Endothelial cell of umbilical vein (primary cell): ENCODE measurements around the gene ZNF652. TPM values are rescaled to one million over a fixed set of nuclear protein-coding genes. Genes with fewer than 3 reads are reported as not detected.

Experiments used
- BruUV-seq: library from RNA; stranded (reverse); fragments of 400-500 nt; replicated peaks from 2 replicates; lab custom pipeline; 2021; lab: Mats Ljungman, UMichigan
- CTCF ChIA-PET: fragments of 300-600, 350-600 bp; sonication (Branson Sonifier 250); formaldehyde crosslinking; loops from one replicate; lab custom pipeline; 2021; ENCODE audit warnings: antibody characterized with exemption, inconsistent platforms; lab: Charles Lee
- POLR2A ChIA-PET: fragments of 300-600, 350-600 bp; sonication (Branson Sonifier 250); formaldehyde crosslinking; loops from one replicate; lab custom pipeline; 2021; ENCODE audit warnings: antibody characterized with exemption, inconsistent platforms; lab: Charles Lee
- DNase-seq: peaks from one replicate; pipeline ENCODE4 v3.0.0-alpha.2; 2011; ENCODE audit warnings: low read depth, low spot score
- FAIRE-seq: peaks from 2 replicates; lab custom pipeline; 2011; peaks lifted over from hg19 to GRCh38; lab: Jason Lieb, UNC
- H2AFZ ChIP-seq: 2 replicates; pipeline ENCODE4 v1.6.0; 2012; ENCODE audit warnings: low read depth, low read length, control low read depth, inconsistent platforms
- H3K27ac ChIP-seq: 2 replicates; pipeline ENCODE4 v1.5.1; 2011; ENCODE audit warnings: low read depth, mild to moderate bottlenecking, control low read depth, low read length, moderate library complexity; ENCODE audit not compliant: insufficient read depth
- H3K27me3 ChIP-seq, 2 experiments: 2 replicates each; pipeline versions ENCODE4 v1.6.0 to v1.6.1; 2011; ENCODE audit warnings: low read length in 2 of 2, mixed read lengths in 1 of 2; ENCODE audit not compliant: control insufficient read depth in 2 of 2, insufficient read depth in 2 of 2
- H3K36me3 ChIP-seq, 2 experiments: 2 replicates in 1 of 2; 3 replicates in 1 of 2; pipeline ENCODE4 v1.5.1; 2011; ENCODE audit warnings: low read length in 2 of 2, mild to moderate bottlenecking in 1 of 2, moderate library complexity in 1 of 2; ENCODE audit not compliant: control insufficient read depth in 2 of 2, insufficient read depth in 2 of 2; ENCODE audit errors: extremely low read depth in 1 of 2
- H3K4me1 ChIP-seq: 3 replicates; pipeline ENCODE4 v1.5.1; 2011; ENCODE audit warnings: mild to moderate bottlenecking, low read length; ENCODE audit not compliant: control insufficient read depth, insufficient read depth; ENCODE audit errors: extremely low read depth
- H3K4me2 ChIP-seq: 2 replicates; pipeline ENCODE4 v1.6.1; 2011; ENCODE audit warnings: low read length, control low read depth, mixed read lengths; ENCODE audit not compliant: insufficient read depth
- H3K4me3 ChIP-seq, 3 experiments: fragments of 200-600 bp in 1 of 3; sonication (generic), shearing (Covaris generic) in 1 of 3; replicated peaks in 1 of 3; 2 replicates each; pipeline ENCODE4 v1.5.1; 2011 to 2016; ENCODE audit warnings: control low read depth in 3 of 3, low read length in 3 of 3, mild to moderate bottlenecking in 2 of 3, inconsistent platforms in 1 of 3, low read depth in 1 of 3, moderate library complexity in 1 of 3; ENCODE audit not compliant: insufficient read depth in 1 of 3
- H3K79me2 ChIP-seq: 2 replicates; pipeline ENCODE4 v1.6.0; 2012; ENCODE audit warnings: low read length, inconsistent platforms; ENCODE audit not compliant: control insufficient read depth, insufficient read depth
- H3K9ac ChIP-seq: replicated peaks from 2 replicates; pipeline ENCODE3; 2011; ENCODE audit warnings: low read length, control low read depth; ENCODE audit not compliant: insufficient read depth; ENCODE audit errors: extremely low read depth
- H3K9me1 ChIP-seq: replicated peaks from 3 replicates; pipeline ENCODE4 v1.6.0; 2011; ENCODE audit warnings: mild to moderate bottlenecking, low read length; ENCODE audit not compliant: control insufficient read depth, insufficient read depth; ENCODE audit errors: extremely low read depth
- H3K9me3 ChIP-seq: replicated peaks from 2 replicates; pipeline ENCODE4 v1.5.1; 2012; ENCODE audit warnings: low read length, inconsistent platforms; ENCODE audit not compliant: control insufficient read depth, insufficient read depth
- H4K20me1 ChIP-seq: replicated peaks from 2 replicates; pipeline ENCODE3; 2011; ENCODE audit warnings: mild to moderate bottlenecking, low read length; ENCODE audit not compliant: control insufficient read depth, insufficient read depth; ENCODE audit errors: extremely low read depth
- EZH2 ChIP-seq: IDR thresholded peaks from 2 replicates; pipeline ENCODE4 v1.6.1; 2012; ENCODE audit warnings: borderline replicate concordance, low read depth, mild to moderate bottlenecking, moderate library complexity, low read length, inconsistent platforms; ENCODE audit not compliant: severe bottlenecking
- FOS ChIP-seq: IDR thresholded peaks from 2 replicates; pipeline ENCODE4 v1.6.1; 2011; ENCODE audit warnings: mild to moderate bottlenecking, low read length, moderate library complexity, borderline replicate concordance; ENCODE audit not compliant: insufficient read depth
- GATA2 ChIP-seq: IDR thresholded peaks from 2 replicates; pipeline ENCODE4 v1.7.0; 2011; ENCODE audit warnings: low read depth, mild to moderate bottlenecking, moderate library complexity, mixed read lengths, low read length; ENCODE audit not compliant: insufficient read length, insufficient read depth
- JUN ChIP-seq: IDR thresholded peaks from 2 replicates; pipeline ENCODE4 v1.6.1; 2011; ENCODE audit warnings: borderline replicate concordance, low read depth; ENCODE audit not compliant: insufficient read length, insufficient read depth
- MYC ChIP-seq: IDR thresholded peaks from one replicate; pipeline ENCODE4 v1.6.1; 2011; ENCODE audit warnings: mild to moderate bottlenecking, low read depth, low read length
- POLR2A ChIP-seq: IDR thresholded peaks from 2 replicates; pipeline ENCODE4 v1.6.1; 2012; ENCODE audit warnings: low read depth, mild to moderate bottlenecking, control low read depth, low read length
- POLR2AphosphoS5 ChIP-seq: IDR thresholded peaks from 2 replicates; pipeline ENCODE4 v1.6.1; 2012; ENCODE audit warnings: low read depth, mild to moderate bottlenecking, control low read depth, low read length, moderate library complexity; ENCODE audit not compliant: insufficient read depth
- dilution Hi-C: fragments of 300-500 bp; cut with MboI; formaldehyde crosslinking; loops from one replicate; pipeline ENCODE4 v1.15.0; 2019; ENCODE audit warnings: low sequenced_read_pairs; ENCODE audit not compliant: extremely low pct_ligation_motif_present
- intact Hi-C: fragments of 100-400 bp; cut with micrococcal nuclease; formaldehyde crosslinking; loops from one replicate; pipeline ENCODE4 v1.10.0; 2022
- polyA plus RNA-seq, 4 experiments: library from polyadenylated mRNA; depleted of rRNA in 3 of 4; stranded (reverse) in 3 of 4; unstranded in 1 of 4; fragments of >200 nt; gene quantifications; 2 replicates each; pipeline versions ENCODE4 v1.2.1 to v1.2.3, GENCODE V29; 2011 to 2012; ENCODE audit warnings: missing spikeins in 1 of 4
- total RNA-seq: library from RNA; stranded (reverse); gene quantifications from 2 replicates; pipeline ENCODE4 v1.2.3, GENCODE V29; 2021
- TF ChIP-seq, protein P1 (sequence below): IDR thresholded peaks from 2 replicates; pipeline ENCODE4 v1.6.1; 2011; ENCODE audit not compliant: insufficient read depth, insufficient read length
- TF ChIP-seq, protein P2 (sequence below), 2 donors: IDR thresholded peaks; 1 replicate in 1 of 2; 2 replicates in 1 of 2; pipeline ENCODE4 v1.5.1; 2011; ENCODE audit warnings: low read length in 2 of 2, mild to moderate bottlenecking in 2 of 2, moderate library complexity in 2 of 2, control low read depth in 1 of 2, inconsistent platforms in 1 of 2, low read depth in 1 of 2; ENCODE audit not compliant: insufficient read depth in 1 of 2; ENCODE audit errors: extremely low read depth in 1 of 2

The ZNF652 gene
- total and polyA plus RNA-seq, 2 donors (not counting 3 experiments of a cell fraction or from before 2014, with no cell fraction given) = 6.1 to 18.6 TPM

DNA sequence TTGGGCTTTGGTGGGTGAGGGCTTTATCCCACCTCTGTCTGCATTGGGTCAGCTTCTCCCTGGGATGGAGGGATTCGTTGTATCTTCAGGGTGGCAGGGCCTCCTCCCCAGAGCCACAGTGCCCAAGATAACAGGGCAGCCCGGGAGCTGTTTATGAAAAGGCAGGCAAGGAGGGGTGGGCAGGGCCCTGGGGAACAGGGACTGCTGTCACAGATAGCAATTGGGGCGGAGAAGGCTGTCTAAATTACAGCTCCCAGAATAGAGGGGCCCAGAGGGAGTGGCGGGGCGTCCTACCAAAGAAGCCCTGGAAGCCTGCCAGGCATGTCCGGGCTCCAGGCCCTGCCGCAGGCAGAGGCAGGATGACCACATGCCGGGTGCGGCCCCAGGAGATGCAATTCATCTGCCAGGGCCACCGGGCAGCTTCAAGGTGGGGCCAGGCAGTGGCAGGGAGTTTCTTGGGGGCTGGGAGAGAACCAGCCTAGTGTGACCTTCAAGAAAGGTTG, 112.7 kb downstream of the ZNF652 start:
- Histone ChIP-seq H3K4me3 (no peak overlapping the region), H3K9me3 (no peaks in the 10 kb centered on the region)

More for the DNA sequence above, 112.7 kb downstream of the ZNF652 start:
- H3K36me3 ChIP-seq = no peaks in the 10 kb centered on the region
- no peak overlapping the region for H2AFZ ChIP-seq
- no peaks in the 10 kb centered on the region for H3K79me2 ChIP-seq
- FAIRE-seq = no peak
- intact Hi-C loops (no loop called here), dilution Hi-C loops (no loop called here)
- DNase-seq = no peak
- H3K4me2 ChIP-seq = no peak overlapping the region
- BruUV-seq = no TSS peak
- no peaks in the 10 kb centered on the region for H3K4me1 ChIP-seq
- H3K27ac ChIP-seq = no peak overlapping the region
- no peaks in the 10 kb centered on the region for H3K27me3 ChIP-seq
- no peak for TF ChIP-seq JUN
- TF ChIP-seq, protein P1, sequence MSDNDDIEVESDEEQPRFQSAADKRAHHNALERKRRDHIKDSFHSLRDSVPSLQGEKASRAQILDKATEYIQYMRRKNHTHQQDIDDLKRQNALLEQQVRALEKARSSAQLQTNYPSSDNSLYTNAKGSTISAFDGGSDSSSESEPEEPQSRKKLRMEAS = no peak
- no peak for TF ChIP-seq GATA2
- no peak for TF ChIP-seq POLR2AphosphoS5
- no peak for TF ChIP-seq EZH2
- no peak for TF ChIP-seq FOS
- TF ChIP-seq MYC = no peak
- TF ChIP-seq POLR2A = no peak
- TF ChIP-seq, protein P2, sequence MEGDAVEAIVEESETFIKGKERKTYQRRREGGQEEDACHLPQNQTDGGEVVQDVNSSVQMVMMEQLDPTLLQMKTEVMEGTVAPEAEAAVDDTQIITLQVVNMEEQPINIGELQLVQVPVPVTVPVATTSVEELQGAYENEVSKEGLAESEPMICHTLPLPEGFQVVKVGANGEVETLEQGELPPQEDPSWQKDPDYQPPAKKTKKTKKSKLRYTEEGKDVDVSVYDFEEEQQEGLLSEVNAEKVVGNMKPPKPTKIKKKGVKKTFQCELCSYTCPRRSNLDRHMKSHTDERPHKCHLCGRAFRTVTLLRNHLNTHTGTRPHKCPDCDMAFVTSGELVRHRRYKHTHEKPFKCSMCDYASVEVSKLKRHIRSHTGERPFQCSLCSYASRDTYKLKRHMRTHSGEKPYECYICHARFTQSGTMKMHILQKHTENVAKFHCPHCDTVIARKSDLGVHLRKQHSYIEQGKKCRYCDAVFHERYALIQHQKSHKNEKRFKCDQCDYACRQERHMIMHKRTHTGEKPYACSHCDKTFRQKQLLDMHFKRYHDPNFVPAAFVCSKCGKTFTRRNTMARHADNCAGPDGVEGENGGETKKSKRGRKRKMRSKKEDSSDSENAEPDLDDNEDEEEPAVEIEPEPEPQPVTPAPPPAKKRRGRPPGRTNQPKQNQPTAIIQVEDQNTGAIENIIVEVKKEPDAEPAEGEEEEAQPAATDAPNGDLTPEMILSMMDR (IDR thresholded peaks at IDR 0.05; ENCODE audit: extremely low read depth in 1 of 2, insufficient read depth in 1 of 2, low read depth in 1 of 2, low read length in 2 of 2) = no peak
- no peaks in the 10 kb centered on the region for H4K20me1 ChIP-seq
- ChIA-PET CTCF (interaction anchor here (1.7 to 1.8 kb wide), 2 partner anchors 42 to 69 kb away, joined by 5 to 6 read pairs; no protein-coding TSS in a partner anchor), POLR2A (no interaction called here)
- no peak overlapping the region for H3K9ac ChIP-seq
- no peaks in the 10 kb centered on the region for H3K9me1 ChIP-seq
